ENCODE results near the gene PDCD7.

DNA sequence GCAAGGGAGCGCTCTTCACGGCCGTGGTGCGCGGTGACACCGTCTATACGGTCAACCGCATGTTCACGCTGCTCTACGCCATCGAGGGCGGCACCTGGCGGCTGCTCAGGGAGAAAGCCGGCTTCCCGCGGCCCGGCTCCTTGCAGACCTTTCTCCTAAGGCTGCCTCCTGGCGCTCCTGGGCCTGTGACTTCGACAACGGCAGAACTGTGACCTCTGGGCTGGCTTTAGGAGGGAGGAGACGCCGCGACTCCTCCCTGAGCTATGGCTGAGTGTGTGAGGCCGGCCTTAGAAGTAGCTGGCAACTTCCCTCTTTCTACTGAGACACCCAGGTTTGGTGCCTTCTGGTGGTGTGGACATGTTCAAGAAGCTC lies 55.6 kb downstream of the PDCD7 start:
- TF ChIP-seq POLR2A (IDR thresholded peaks at IDR 0.05; ENCODE audit: low read depth, low read length) (no peak), POLR2AphosphoS5 (IDR thresholded peaks at IDR 0.05; ENCODE audit: low read depth, low read length) (no peak), PAX5 (IDR thresholded peaks at IDR 0.05; ENCODE audit: insufficient read depth, low read length, severe bottlenecking) (no peak)

All from GM12891 (cell line).